ENCODE data around the gene FADS6. TPM values are rescaled to one million over a fixed set of nuclear protein-coding genes. Genes with fewer than 3 reads are reported as not detected.

Gene FADS6
- polyA plus RNA-seq, 4 donors = 2.5 to 27.3 (median 25.7) TPM

DNA sequence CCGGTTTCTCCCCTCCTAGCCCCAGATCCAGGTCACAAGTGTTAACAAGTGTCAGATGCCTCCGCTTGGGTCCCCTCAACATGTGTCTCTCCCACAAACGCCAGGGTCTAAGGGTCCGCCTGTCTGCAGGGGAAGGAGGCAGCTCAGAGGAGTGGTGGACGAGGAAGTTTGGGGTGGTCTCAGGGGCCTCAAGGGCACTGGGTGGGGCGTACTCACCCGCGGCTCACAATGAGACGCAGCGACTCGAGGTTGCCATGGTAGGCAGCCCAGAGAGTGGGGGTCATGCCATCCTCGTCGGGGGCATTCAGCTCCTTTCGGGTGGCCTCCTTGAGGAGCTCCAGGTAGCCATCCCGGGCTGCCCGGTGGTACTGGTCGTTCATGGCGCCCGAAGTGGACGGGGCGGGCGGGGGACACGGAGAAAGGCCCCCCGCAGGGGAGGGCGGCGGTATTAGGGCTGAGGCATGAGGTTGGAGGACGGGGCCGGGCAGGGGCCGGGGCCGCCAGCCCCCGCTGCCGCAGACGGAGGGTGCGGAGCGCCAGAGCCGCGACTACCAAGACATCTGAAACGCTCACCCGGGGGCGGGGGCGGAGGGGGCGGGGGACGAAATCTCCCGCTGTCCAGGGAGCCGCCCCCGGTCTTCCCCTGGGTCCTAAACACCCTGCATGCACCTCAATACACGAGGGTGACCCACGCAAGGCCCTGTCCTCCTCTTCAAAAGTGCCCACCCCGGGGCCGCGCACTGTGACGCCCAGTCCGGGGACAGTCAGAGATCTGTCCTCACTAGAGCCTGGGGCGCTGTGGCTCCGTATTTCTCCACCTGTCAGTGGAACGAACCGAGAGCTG is 29.5 kb upstream of the FADS6 start, which contains the start of gene USH1G:
TSS of gene USH1G (minus strand) at position 562 of the 844 bp plus-strand sequence. CDS start at position 380, 182 bp downstream.
- WGBS, 3 donors = 5 to 7% (median 7%) methylated on average over 38 to 57 of the region's 57 CpGs
- H3K27me3 ChIP-seq (ENCODE audit: control insufficient read depth in 3 of 3, insufficient read depth in 3 of 3, low read length in 3 of 3) = peaks cover 0 to 75% (median 34%) of the 10 kb centered on the region in 3 donors
- H3K4me3 ChIP-seq (ENCODE audit: low read depth in 1 of 3, low read length in 3 of 3) = peak within 1 kb of the TSS in 2 of 3 donors; percentile 41 to 46

DNA sequence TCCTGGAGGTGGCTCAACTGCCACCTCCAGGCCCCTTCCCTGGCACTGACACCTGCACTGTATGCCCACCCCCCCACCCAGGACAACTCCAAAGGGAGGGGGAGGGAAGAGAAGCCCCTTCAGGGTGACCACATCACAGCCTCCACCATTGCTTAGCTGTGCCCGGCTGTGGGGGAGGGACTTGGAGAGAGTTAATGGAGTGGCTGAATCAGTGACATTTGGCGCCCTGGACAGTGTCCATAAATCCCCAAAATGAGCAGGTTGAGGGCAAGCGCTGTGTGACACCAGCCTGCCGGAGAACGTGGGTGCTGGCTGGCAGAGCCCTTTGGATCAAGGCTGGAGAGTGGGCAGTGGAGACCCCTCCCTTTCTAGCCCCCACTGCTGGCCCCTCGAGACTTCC is 28.7 kb upstream of the FADS6 start:
- 38 to 50% (median 46%) methylated on average over 6 of the region's 6 CpGs for WGBS, 3 donors
- Histone ChIP-seq H3K27ac (ENCODE audit: low read depth in 1 of 3, low read length in 2 of 3) (no peak overlapping the region), H3K36me3 (ENCODE audit: control insufficient read depth in 3 of 3, insufficient read depth in 2 of 3, low read depth in 1 of 3, low read length in 3 of 3) (no peaks in the 10 kb centered on the region), H3K4me3 (ENCODE audit: low read depth in 1 of 3, low read length in 3 of 3) (peak overlapping the region in 1 of 3 donors; percentile 41), H3K27me3 (ENCODE audit: control insufficient read depth in 3 of 3, insufficient read depth in 3 of 3, low read length in 3 of 3) (peaks cover 0 to 75% (median 34%) of the 10 kb centered on the region in 3 donors), H3K4me1 (ENCODE audit: control insufficient read depth in 3 of 3, insufficient read depth in 2 of 3, low read depth in 1 of 3, low read length in 2 of 3) (peaks cover 2 to 27% (median 4%) of the 10 kb centered on the region in 3 donors), H3K9me3 (ENCODE audit: control insufficient read depth in 2 of 2, insufficient read depth in 1 of 2, low read depth in 1 of 2, low read length in 1 of 2) (no peaks in the 10 kb centered on the region)
- FAIRE-seq (no peak), DNase-seq (no peak)

More for the DNA sequence above, 29.5 kb upstream of the FADS6 start, which contains the start of gene USH1G:
- H3K4me1 ChIP-seq (ENCODE audit: control insufficient read depth in 3 of 3, insufficient read depth in 2 of 3, low read depth in 1 of 3, low read length in 2 of 3) = peaks cover 2 to 27% (median 4%) of the 10 kb centered on the region in 3 donors
- no peaks in the 10 kb centered on the region for H3K9me3 ChIP-seq (ENCODE audit: control insufficient read depth in 2 of 2, insufficient read depth in 1 of 2, low read depth in 1 of 2, low read length in 1 of 2)
- no peak for DNase-seq
- FAIRE-seq = no peak
- no peak within 1 kb of the TSS for H3K27ac ChIP-seq (ENCODE audit: low read depth in 1 of 3, low read length in 2 of 3)
- H3K36me3 ChIP-seq (ENCODE audit: control insufficient read depth in 3 of 3, insufficient read depth in 2 of 3, low read depth in 1 of 3, low read length in 3 of 3) = no peaks in the 10 kb centered on the region

DNA sequence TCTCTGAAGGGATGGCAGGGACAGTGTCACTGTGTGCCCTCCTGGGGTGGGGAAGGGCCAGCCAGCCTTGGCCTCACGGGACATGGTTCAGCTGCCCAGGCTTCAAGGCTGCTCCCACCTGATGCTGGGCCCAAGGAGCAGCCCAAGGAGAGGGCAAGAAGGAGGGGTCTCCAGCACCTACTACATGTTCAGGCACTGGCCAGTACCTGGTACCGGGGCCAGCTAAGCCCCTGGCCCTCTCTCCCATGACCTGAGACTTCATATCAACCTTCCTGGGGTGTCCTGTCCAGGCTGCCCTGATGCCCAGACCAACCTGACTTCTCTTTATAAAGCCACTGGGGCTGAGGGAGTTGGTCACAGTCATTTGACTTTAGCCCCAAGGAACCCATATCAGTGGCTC is 28.3 kb upstream of the FADS6 start:
- Histone ChIP-seq H3K36me3 (ENCODE audit: control insufficient read depth in 3 of 3, insufficient read depth in 2 of 3, low read depth in 1 of 3, low read length in 3 of 3) (peaks cover 0 to under 1% (median 0%) of the 10 kb centered on the region in 3 donors), H3K27ac (ENCODE audit: low read depth in 1 of 3, low read length in 2 of 3) (no peak overlapping the region), H3K27me3 (ENCODE audit: control insufficient read depth in 3 of 3, insufficient read depth in 3 of 3, low read length in 3 of 3) (peaks cover 0 to 74% (median 34%) of the 10 kb centered on the region in 3 donors), H3K4me3 (ENCODE audit: low read depth in 1 of 3, low read length in 3 of 3) (no peak overlapping the region), H3K9me3 (ENCODE audit: control insufficient read depth in 2 of 2, insufficient read depth in 1 of 2, low read depth in 1 of 2, low read length in 1 of 2) (no peaks in the 10 kb centered on the region), H3K4me1 (ENCODE audit: control insufficient read depth in 3 of 3, insufficient read depth in 2 of 3, low read depth in 1 of 3, low read length in 2 of 3) (peaks cover 2 to 27% (median 4%) of the 10 kb centered on the region in 3 donors)
- no peak for FAIRE-seq
- no peak for DNase-seq
- 93 to 100% (median 95%) methylated on average over 2 of the region's 2 CpGs for WGBS, 3 donors

DNA sequence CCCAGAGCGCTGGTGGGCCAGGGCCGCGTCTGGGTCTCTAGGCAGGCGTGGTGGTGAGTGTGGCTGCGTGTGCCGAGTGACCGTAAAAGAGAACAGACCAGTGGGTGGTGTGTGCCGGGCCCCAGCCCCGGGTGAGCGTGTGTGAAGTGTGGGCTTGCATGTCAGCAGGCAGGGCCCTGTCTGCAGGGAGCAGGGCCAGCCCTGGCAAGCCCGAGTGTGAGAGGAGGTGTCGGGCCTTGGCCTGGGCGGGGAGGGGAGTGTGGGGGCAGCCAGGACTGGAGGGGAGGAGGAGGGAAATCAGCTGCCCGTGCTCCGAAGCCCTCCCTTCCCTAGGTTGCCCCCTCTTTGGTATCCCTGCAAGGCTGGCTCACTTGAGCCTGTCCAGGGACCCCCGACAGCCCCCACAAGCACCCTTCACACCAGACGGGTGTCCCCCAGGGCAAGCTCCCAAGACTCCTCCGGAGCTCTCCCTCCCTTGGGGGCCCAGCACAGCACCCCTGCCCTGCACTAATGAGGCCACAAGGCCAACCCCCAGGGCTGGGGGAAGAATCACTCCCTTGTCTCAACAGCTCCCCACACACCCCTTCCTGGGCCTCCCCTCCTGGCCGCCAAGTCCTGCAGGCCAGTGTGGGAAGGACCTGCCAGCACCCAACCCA is 27.7 kb upstream of the FADS6 start:
- WGBS, 3 donors = 56 to 58% (median 57%) methylated on average over 16 to 19 of the region's 19 CpGs
- H3K27ac ChIP-seq (ENCODE audit: low read depth in 1 of 3, low read length in 2 of 3) = no peak overlapping the region

DNA sequence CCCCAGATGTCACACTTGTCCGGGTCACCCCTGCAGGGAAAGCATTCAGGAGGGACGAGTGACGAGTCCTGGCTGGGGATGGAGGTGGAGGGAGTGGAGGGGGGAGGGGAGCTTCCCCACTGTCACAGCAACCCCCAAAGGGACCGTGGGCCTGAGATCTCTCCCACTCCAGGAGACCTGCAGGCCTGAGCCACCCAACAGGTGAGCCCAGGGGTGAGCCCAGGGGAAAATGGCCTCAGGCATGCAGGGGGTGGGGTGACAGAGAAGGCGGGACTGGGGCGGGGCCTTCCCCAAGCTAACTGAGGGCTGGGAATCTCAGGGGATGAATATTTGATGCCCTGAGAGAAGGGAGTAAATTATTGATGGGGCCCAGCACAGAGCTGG is 27.2 kb upstream of the FADS6 start:
- no peaks in the 10 kb centered on the region for H3K9me3 ChIP-seq (ENCODE audit: control insufficient read depth in 2 of 2, insufficient read depth in 1 of 2, low read depth in 1 of 2, low read length in 1 of 2)
- no peak overlapping the region for H3K27ac ChIP-seq (ENCODE audit: low read depth in 1 of 3, low read length in 2 of 3)
- no peak for FAIRE-seq
- peaks cover 0 to 3% (median 0%) of the 10 kb centered on the region in 3 donors for H3K36me3 ChIP-seq (ENCODE audit: control insufficient read depth in 3 of 3, insufficient read depth in 2 of 3, low read depth in 1 of 3, low read length in 3 of 3)
- 33 to 55% (median 36%) methylated on average over 4 to 6 of the region's 6 CpGs for WGBS, 3 donors
- H3K4me3 ChIP-seq (ENCODE audit: low read depth in 1 of 3, low read length in 3 of 3) = no peak overlapping the region
- peaks cover 2 to 27% (median 4%) of the 10 kb centered on the region in 3 donors for H3K4me1 ChIP-seq (ENCODE audit: control insufficient read depth in 3 of 3, insufficient read depth in 2 of 3, low read depth in 1 of 3, low read length in 2 of 3)
- H3K27me3 ChIP-seq (ENCODE audit: control insufficient read depth in 3 of 3, insufficient read depth in 3 of 3, low read length in 3 of 3) = peaks cover 0 to 65% (median 28%) of the 10 kb centered on the region in 3 donors
- no peak for DNase-seq

More for the DNA sequence above, 27.7 kb upstream of the FADS6 start:
- no peak for DNase-seq
- no peaks in the 10 kb centered on the region for H3K9me3 ChIP-seq (ENCODE audit: control insufficient read depth in 2 of 2, insufficient read depth in 1 of 2, low read depth in 1 of 2, low read length in 1 of 2)
- H3K4me1 ChIP-seq (ENCODE audit: control insufficient read depth in 3 of 3, insufficient read depth in 2 of 3, low read depth in 1 of 3, low read length in 2 of 3) = peaks cover 2 to 27% (median 4%) of the 10 kb centered on the region in 3 donors
- peaks cover 0 to 70% (median 32%) of the 10 kb centered on the region in 3 donors for H3K27me3 ChIP-seq (ENCODE audit: control insufficient read depth in 3 of 3, insufficient read depth in 3 of 3, low read length in 3 of 3)
- no peak overlapping the region for H3K4me3 ChIP-seq (ENCODE audit: low read depth in 1 of 3, low read length in 3 of 3)
- peaks cover 0 to 3% (median 0%) of the 10 kb centered on the region in 3 donors for H3K36me3 ChIP-seq (ENCODE audit: control insufficient read depth in 3 of 3, insufficient read depth in 2 of 3, low read depth in 1 of 3, low read length in 3 of 3)
- no peak for FAIRE-seq

DNA sequence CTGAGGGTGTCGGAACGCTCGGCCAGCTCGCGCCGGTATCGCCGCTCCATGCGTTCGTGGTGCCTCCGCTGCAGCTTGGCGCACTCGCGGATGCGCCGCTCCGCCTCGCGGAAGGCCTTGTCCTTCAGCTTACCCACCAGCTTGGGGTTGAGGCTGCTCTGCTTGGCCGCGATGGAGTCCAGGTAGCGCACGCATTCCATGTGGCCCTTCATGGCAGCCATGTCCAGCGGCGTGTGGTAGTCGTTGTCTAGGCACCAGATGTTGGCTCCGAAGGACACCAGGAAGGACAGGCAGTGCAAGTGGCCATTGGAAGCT is 26.8 kb upstream of the FADS6 start:
- no peak overlapping the region for H3K4me3 ChIP-seq (ENCODE audit: low read depth in 1 of 3, low read length in 3 of 3)
- peaks cover 0 to 3% (median 0%) of the 10 kb centered on the region in 3 donors for H3K36me3 ChIP-seq (ENCODE audit: control insufficient read depth in 3 of 3, insufficient read depth in 2 of 3, low read depth in 1 of 3, low read length in 3 of 3)
- 69 to 85% (median 74%) methylated on average over 27 of the region's 27 CpGs for WGBS, 3 donors
- H3K27me3 ChIP-seq (ENCODE audit: control insufficient read depth in 3 of 3, insufficient read depth in 3 of 3, low read length in 3 of 3) = peaks cover 0 to 61% (median 25%) of the 10 kb centered on the region in 3 donors
- FAIRE-seq (no peak), DNase-seq (no peak)
- H3K4me1 ChIP-seq (ENCODE audit: control insufficient read depth in 3 of 3, insufficient read depth in 2 of 3, low read depth in 1 of 3, low read length in 2 of 3) = peaks cover 2 to 27% (median 4%) of the 10 kb centered on the region in 3 donors
- H3K9me3 ChIP-seq (ENCODE audit: control insufficient read depth in 2 of 2, insufficient read depth in 1 of 2, low read depth in 1 of 2, low read length in 1 of 2) = no peaks in the 10 kb centered on the region
- H3K27ac ChIP-seq (ENCODE audit: low read depth in 1 of 3, low read length in 2 of 3) = no peak overlapping the region

DNA sequence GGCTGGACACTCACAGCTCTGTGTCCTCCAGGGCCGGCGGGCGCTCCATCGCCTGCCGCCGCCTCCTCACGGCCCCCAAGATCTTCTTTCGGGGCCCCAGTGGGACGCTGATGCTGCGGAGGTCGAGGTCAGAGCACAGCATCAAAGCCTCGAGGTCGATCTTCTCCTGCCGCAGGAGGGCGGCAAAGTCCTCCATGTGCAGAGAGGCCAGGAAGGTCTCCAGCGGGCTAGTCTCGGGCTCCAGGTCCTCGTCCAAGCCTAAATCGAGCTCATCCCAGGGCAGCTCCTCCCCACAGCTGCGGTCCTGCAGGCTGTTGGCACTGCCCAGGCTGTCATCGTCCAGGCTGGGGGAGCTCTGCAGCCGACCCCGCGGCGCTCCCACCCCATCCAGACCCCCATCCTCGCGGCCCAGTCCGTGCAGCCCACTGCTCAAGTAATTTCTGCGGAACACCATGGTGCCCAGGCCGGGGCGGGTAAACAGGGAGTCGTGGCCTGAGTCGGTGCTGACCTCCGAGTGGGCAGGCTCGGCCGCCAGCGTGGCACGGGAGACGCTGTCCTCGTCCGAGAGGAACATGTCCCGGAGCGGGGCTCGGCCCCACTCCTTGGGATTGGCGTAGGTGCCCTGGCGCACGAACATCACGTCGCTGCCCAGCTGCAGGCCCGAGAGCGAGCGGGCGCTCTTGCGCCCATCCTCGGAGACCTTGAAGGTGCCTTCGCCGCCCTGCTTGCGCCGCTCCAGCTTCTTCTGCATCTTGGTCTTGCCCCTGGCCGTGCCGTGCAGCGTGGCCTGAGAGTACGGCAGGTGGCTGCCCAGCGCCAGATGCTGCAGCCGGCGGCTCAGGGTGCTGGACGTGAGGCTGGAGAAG is 26.2 kb upstream of the FADS6 start:
- Histone ChIP-seq H3K27me3 (ENCODE audit: control insufficient read depth in 3 of 3, insufficient read depth in 3 of 3, low read length in 3 of 3) (peaks cover 0 to 55% (median 20%) of the 10 kb centered on the region in 3 donors), H3K36me3 (ENCODE audit: control insufficient read depth in 3 of 3, insufficient read depth in 2 of 3, low read depth in 1 of 3, low read length in 3 of 3) (peaks cover 0 to 3% (median 0%) of the 10 kb centered on the region in 3 donors), H3K4me3 (ENCODE audit: low read depth in 1 of 3, low read length in 3 of 3) (no peak overlapping the region), H3K9me3 (ENCODE audit: control insufficient read depth in 2 of 2, insufficient read depth in 1 of 2, low read depth in 1 of 2, low read length in 1 of 2) (no peaks in the 10 kb centered on the region), H3K4me1 (ENCODE audit: control insufficient read depth in 3 of 3, insufficient read depth in 2 of 3, low read depth in 1 of 3, low read length in 2 of 3) (peaks cover 2 to 24% (median 4%) of the 10 kb centered on the region in 3 donors), H3K27ac (ENCODE audit: low read depth in 1 of 3, low read length in 2 of 3) (no peak overlapping the region)
- FAIRE-seq (no peak), DNase-seq (peak; percentile 43)
- 62 to 68% (median 64%) methylated on average over 65 to 67 of the region's 67 CpGs for WGBS, 3 donors
